Osteoblast (primary cell): Measurements from ENCODE around the gene GYS2. TPM values are rescaled to one million over a fixed set of nuclear protein-coding genes. Genes with fewer than 3 reads are reported as not detected.

Source experiments
- DNase-seq: peaks from one replicate; pipeline ENCODE4 v3.0.0; 2011; ENCODE audit warnings: low spot score, mixed read lengths; ENCODE audit not compliant: insufficient read length; ENCODE audit errors: missing footprints
- H2AFZ ChIP-seq: 2 replicates; pipeline ENCODE4 v1.6.0; 2011; ENCODE audit warnings: mild to moderate bottlenecking, low read length
- H3K27ac ChIP-seq: 2 replicates; pipeline ENCODE4 v1.5.1; 2011; ENCODE audit warnings: mild to moderate bottlenecking, low read depth, low read length, moderate library complexity
- H3K27me3 ChIP-seq: 2 replicates; pipeline ENCODE4 v1.6.0; 2012; ENCODE audit warnings: mild to moderate bottlenecking, control low read depth, inconsistent platforms, low read length, moderate library complexity; ENCODE audit not compliant: insufficient read depth
- H3K36me3 ChIP-seq: 2 replicates; pipeline ENCODE4 v1.5.1; 2011; ENCODE audit warnings: mild to moderate bottlenecking, low read length, control low read depth, moderate library complexity; ENCODE audit not compliant: insufficient read depth
- H3K4me1 ChIP-seq: 2 replicates; pipeline ENCODE4 v1.5.1; 2011; ENCODE audit warnings: mild to moderate bottlenecking, low read length, control low read depth, moderate library complexity; ENCODE audit not compliant: insufficient read depth
- H3K4me2 ChIP-seq: 2 replicates; pipeline ENCODE4 v1.6.0; 2011; ENCODE audit warnings: mild to moderate bottlenecking, low read length; ENCODE audit not compliant: insufficient read depth
- H3K4me3 ChIP-seq: fragments of 200-600 bp; sonication (generic); 3 replicates; pipeline ENCODE4 v1.5.1; 2012; ENCODE audit warnings: mild to moderate bottlenecking, low read length, inconsistent platforms; ENCODE audit not compliant: insufficient read depth
- H3K79me2 ChIP-seq: 2 replicates; pipeline ENCODE4 v1.6.0; 2012; ENCODE audit warnings: mild to moderate bottlenecking, low read length, control low read depth, inconsistent platforms; ENCODE audit not compliant: insufficient read depth
- H3K9me3 ChIP-seq: 2 replicates; pipeline ENCODE4 v1.5.1; 2011; ENCODE audit warnings: low read depth, low read length, control low read depth
- H4K20me1 ChIP-seq: 2 replicates; pipeline ENCODE4 v1.6.0; 2012; ENCODE audit warnings: mild to moderate bottlenecking, low read length, control low read depth; ENCODE audit not compliant: insufficient read depth
- total RNA-seq: library from RNA; depleted of rRNA; stranded (reverse); fragments of >200 nt; gene quantifications from 2 replicates; pipeline ENCODE4 v1.2.3, GENCODE V29; 2012
- TF ChIP-seq, protein P1 (sequence below): IDR thresholded peaks from 2 replicates; pipeline ENCODE4 v1.5.1; 2011; ENCODE audit warnings: mild to moderate bottlenecking, low read depth, low read length, moderate library complexity; ENCODE audit errors: extremely low read depth

Gene GYS2
- total RNA-seq, 1 donor: not detected

DNA sequence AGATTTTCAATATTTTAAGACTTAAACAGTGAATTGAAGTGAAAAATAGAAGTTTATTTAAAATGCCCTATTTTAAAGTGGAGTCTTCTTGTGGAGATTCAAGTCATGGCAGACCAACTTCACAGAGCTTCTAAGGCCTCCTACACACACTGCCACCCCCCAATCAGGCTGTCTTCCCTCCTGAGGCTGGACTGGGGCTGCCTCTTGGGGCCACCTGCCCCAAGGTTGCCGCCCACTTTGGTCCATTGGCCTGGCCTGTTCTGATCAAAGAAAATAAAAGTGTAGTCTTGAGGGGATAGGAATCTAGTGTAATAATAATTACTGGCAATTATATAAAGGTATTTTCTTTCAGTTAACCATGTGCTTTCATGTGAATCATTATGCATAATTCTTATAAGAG is 101.8 kb downstream of the GYS2 start:
- Histone ChIP-seq H3K4me2 (peak overlapping the region; percentile 95), H3K4me3 (peak overlapping the region; percentile 95), H3K4me1 (peaks cover 32% of the 10 kb centered on the region), H4K20me1 (peaks cover 52% of the 10 kb centered on the region), H3K27me3 (no peaks in the 10 kb centered on the region), H3K9me3 (no peaks in the 10 kb centered on the region), H3K79me2 (peaks cover 93% of the 10 kb centered on the region), H3K27ac (no peak overlapping the region), H2AFZ (no peak overlapping the region), H3K36me3 (peaks cover 11% of the 10 kb centered on the region)
- TF ChIP-seq, protein P1, sequence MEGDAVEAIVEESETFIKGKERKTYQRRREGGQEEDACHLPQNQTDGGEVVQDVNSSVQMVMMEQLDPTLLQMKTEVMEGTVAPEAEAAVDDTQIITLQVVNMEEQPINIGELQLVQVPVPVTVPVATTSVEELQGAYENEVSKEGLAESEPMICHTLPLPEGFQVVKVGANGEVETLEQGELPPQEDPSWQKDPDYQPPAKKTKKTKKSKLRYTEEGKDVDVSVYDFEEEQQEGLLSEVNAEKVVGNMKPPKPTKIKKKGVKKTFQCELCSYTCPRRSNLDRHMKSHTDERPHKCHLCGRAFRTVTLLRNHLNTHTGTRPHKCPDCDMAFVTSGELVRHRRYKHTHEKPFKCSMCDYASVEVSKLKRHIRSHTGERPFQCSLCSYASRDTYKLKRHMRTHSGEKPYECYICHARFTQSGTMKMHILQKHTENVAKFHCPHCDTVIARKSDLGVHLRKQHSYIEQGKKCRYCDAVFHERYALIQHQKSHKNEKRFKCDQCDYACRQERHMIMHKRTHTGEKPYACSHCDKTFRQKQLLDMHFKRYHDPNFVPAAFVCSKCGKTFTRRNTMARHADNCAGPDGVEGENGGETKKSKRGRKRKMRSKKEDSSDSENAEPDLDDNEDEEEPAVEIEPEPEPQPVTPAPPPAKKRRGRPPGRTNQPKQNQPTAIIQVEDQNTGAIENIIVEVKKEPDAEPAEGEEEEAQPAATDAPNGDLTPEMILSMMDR: no peak
- DNase-seq: no peak

DNA sequence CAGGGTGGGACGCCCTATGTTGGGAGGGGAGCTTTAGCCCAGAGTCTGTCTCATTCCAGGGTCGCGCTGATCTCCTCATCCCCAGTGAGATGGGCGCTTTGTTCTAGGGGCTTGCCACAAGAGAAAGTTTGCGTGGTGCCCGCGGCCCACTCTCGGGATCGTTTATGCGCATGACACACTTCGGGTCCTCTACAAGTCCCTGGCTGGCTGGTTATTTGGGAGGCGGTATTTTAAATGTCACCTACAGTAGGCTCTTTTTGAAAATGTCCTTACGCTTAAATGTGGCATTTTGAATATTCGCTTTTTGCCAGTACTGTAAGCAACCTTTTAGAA is 102.5 kb downstream of the GYS2 start:
- Histone ChIP-seq H4K20me1 (peaks cover 52% of the 10 kb centered on the region), H3K4me3 (peak overlapping the region; percentile 95), H3K4me2 (peak overlapping the region; percentile 95), H3K4me1 (peaks cover 32% of the 10 kb centered on the region), H2AFZ (peak overlapping the region; percentile 81), H3K79me2 (peaks cover 93% of the 10 kb centered on the region), H3K36me3 (peaks cover 17% of the 10 kb centered on the region), H3K27ac (peak overlapping the region; percentile 97), H3K27me3 (no peaks in the 10 kb centered on the region), H3K9me3 (no peaks in the 10 kb centered on the region)
- TF ChIP-seq, protein P1: no peak
- peak; percentile 54 for DNase-seq

DNA sequence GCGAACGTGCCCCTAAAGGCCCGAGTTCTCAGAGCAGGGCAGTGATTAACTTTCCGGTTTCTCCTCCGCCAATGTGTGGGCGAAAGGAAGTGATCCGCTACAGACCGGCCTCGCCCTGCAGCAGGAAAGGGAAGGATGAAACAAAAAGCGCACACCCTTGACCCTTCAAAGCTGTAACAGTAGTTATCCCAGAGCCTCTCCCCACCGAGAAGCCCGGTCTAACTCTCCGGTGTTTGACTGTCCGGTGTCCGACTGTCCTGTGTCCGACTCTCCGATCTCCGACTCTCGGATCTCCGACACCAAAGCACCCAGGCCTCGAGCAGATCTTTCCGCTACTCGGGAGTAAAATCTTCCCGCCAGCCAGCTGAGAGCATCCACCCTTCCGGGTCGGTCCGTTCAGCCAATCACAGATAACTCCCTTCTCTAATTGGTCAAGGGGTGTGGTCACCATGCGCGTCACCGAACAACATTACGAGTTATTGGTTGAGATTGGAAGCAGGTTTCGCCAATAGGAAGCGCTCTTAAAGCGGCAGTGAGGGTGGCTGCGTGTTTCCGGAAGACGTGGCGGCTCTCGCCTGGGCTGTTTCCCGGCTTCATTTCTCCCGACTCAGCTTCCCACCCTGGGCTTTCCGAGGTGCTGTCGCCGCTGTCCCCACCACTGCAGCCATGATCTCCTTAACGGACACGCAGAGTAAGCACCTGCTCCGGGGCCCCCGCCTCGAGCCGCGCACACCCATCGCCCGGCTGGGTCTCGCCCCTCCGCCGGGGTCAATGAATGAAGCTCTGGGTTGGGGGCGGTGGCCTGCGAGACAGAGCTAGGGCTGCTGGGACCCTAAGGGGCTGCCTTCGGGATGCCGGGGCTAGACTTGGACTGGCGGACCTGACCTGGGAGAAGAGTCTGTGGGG is 103.1 kb downstream of the GYS2 start, which contains the start of the genes GOLT1B and RECQL:
Gene GOLT1B (plus strand): TSS at position 532 of the 906 bp plus-strand sequence. CDS start 135 bp downstream, at position 667.
Gene RECQL (minus strand): TSS at position 378 of the 906 bp plus-strand sequence. CDS start 2,065 bp downstream, outside the sequence.
- no peaks in the 10 kb centered on the region for H3K9me3 ChIP-seq
- H3K4me2 ChIP-seq: peak within 1 kb of the TSS; percentile 95
- H3K79me2 ChIP-seq: peaks cover 94% of the 10 kb centered on the region
- peaks cover 49% of the 10 kb centered on the region for H4K20me1 ChIP-seq
- H3K4me1 ChIP-seq: peaks cover 32% of the 10 kb centered on the region
- peaks cover 23% of the 10 kb centered on the region for H3K36me3 ChIP-seq
- peak within 1 kb of the TSS; percentile 96 for H2AFZ ChIP-seq
- DNase-seq: peak; percentile 94
- TF ChIP-seq, protein P1: no peak
- H3K27me3 ChIP-seq: no peaks in the 10 kb centered on the region
- H3K27ac ChIP-seq: peak within 1 kb of the TSS; percentile 97
- peak within 1 kb of the TSS; percentile 95 for H3K4me3 ChIP-seq

- peaks cover 32% of the 10 kb centered on the region for H3K4me1 ChIP-seq
- no peak for DNase-seq
- peaks cover 43% of the 10 kb centered on the region for H4K20me1 ChIP-seq
- peak overlapping the region; percentile 95 for H3K4me2 ChIP-seq
- peak overlapping the region; percentile 95 for H3K4me3 ChIP-seq
- no peaks in the 10 kb centered on the region for H3K27me3 ChIP-seq
- H2AFZ ChIP-seq: peak overlapping the region; percentile 96
- H3K27ac ChIP-seq: peak overlapping the region; percentile 97
- TF ChIP-seq, protein P1: no peak
- H3K79me2 ChIP-seq: peaks cover 94% of the 10 kb centered on the region
- H3K36me3 ChIP-seq: peaks cover 30% of the 10 kb centered on the region
- H3K9me3 ChIP-seq: no peaks in the 10 kb centered on the region
These were observed 103.8 kb downstream of the GYS2 start for GRCh38 chr12:21500786-21501257.
